ENCODE results near the gene ETFBKMT. TPM values are rescaled to one million over a fixed set of nuclear protein-coding genes. Genes with fewer than 3 reads are reported as not detected.

Gene ETFBKMT
- polyA plus RNA-seq, 2 of the 4 experiments (the other 2 are of a cell fraction): 0.87 to 1.4 TPM

GRCh38 chr12:31644536-31644935, 15.0 kb upstream of the ETFBKMT start:
- Histone ChIP-seq H3K4me1 (peaks cover 23% of the 10 kb centered on the region; the same call in 2 of the 3 replicates), H3K4me3 (no peak overlapping the region), H3K9me3 (no peaks in the 10 kb centered on the region), H3K4me2 (peak overlapping the region; percentile 43; the same call in 2 of the 3 replicates), H3K27ac (peak overlapping the region; percentile 8 to 42; a peak in 4 of 6 replicates)
- POLR2A ChIA-PET: no interaction called here
- FAIRE-seq (no peak), ATAC-seq (peak; percentile 45 to 71; a peak in 3 of 6 replicates), DNase-seq (ENCODE audit: low read depth in 1 of 2, low spot score in 1 of 2) (peak in 1 of 2 experiments; percentile 44)
- 41% methylated on average over 8 of the region's 8 CpGs for WGBS (ENCODE audit: missing lambda C conversion rate)
- TF ChIP-seq NR3C1 (IDR thresholded peaks at IDR 0.05): no peak
- no peak for TF ChIP-seq EP300 (IDR thresholded peaks at IDR 0.05)
- no peak for TF ChIP-seq MAX (IDR thresholded peaks at IDR 0.05)
- no peak for TF ChIP-seq MYC (IDR thresholded peaks at IDR 0.05; ENCODE audit: borderline replicate concordance, low read length)
- no peak for TF ChIP-seq HOXB5 (CRISPR knock-in tag; IDR thresholded peaks at IDR 0.05)
- no peak for TF ChIP-seq CTCF (IDR thresholded peaks at IDR 0.05)
- no peak for TF ChIP-seq ZSCAN20 (CRISPR knock-in tag; IDR thresholded peaks at IDR 0.05)
- no peak for TF ChIP-seq ZNF302 (CRISPR knock-in tag; IDR thresholded peaks at IDR 0.05)
- CTCF ChIA-PET: interaction anchor here (2.3 to 9.5 kb wide), 2 partner anchors 9 to 241 kb away, joined by 12 to 119 read pairs; no protein-coding TSS in a partner anchor

GRCh38 chr12:31645924-31646323, 13.6 kb upstream of the ETFBKMT start:
- no peak for ATAC-seq
- CTCF ChIA-PET: interaction anchor here (1.1 to 9.5 kb wide), 7 partner anchors 8 to 394 kb away, joined by 3 to 119 read pairs (median 7); no protein-coding TSS in a partner anchor
- H3K9me3 ChIP-seq: no peaks in the 10 kb centered on the region
- TF ChIP-seq REST (IDR thresholded peaks at IDR 0.05) (no peak), EHMT2 (IDR thresholded peaks at IDR 0.05; ENCODE audit: low read depth) (no peak), HDAC2 (IDR thresholded peaks at IDR 0.05) (no peak), EHF (CRISPR knock-in tag; IDR thresholded peaks at IDR 0.05) (no peak), MAX (IDR thresholded peaks at IDR 0.05) (no peak), POLR2AphosphoS2 (conservative IDR thresholded peaks at IDR 0.05; ENCODE audit: low read length) (no peak), JUN (IDR thresholded peaks at IDR 0.05) (no peak), CBX8 (IDR thresholded peaks at IDR 0.05) (no peak), KDM5A (IDR thresholded peaks at IDR 0.05) (no peak), HEYL (CRISPR knock-in tag; IDR thresholded peaks at IDR 0.05) (no peak), USF2 (IDR thresholded peaks at IDR 0.05) (no peak)
- 82% methylated on average over 5 of the region's 5 CpGs for WGBS (ENCODE audit: missing lambda C conversion rate)
- peak overlapping the region in 1 of 2 experiments; percentile 38; a peak in 1 of 6 replicates for H3K27ac ChIP-seq
- FAIRE-seq: no peak
- DNase-seq (ENCODE audit: low read depth in 1 of 2, low spot score in 1 of 2): no peak
- H3K4me3 ChIP-seq: no peak overlapping the region
- H3K4me2 ChIP-seq: no peak overlapping the region
- peaks cover 23% of the 10 kb centered on the region; the same call in 2 of the 3 replicates for H3K4me1 ChIP-seq
- POLR2A ChIA-PET: interaction anchor here (0.6 kb wide), 1 partner anchor 119 kb away, joined by 3 read pairs; no protein-coding TSS in a partner anchor
